HL-60 (cell line): ENCODE measurements around the gene CHCHD3.

ENCODE experiments used
- CTCF ChIP-seq: IDR thresholded peaks from one replicate; pipeline ENCODE4 v1.5.1; 2011; ENCODE audit warnings: low read length, control low read depth, inconsistent platforms; ENCODE audit not compliant: insufficient read depth
- GABPA ChIP-seq: IDR thresholded peaks from 2 replicates; pipeline ENCODE4 v1.6.1; 2012; ENCODE audit warnings: low read depth
- POLR2AphosphoS5 ChIP-seq: IDR thresholded peaks from 2 replicates; pipeline ENCODE4 v1.6.1; 2012; ENCODE audit warnings: low read depth
- REST ChIP-seq: IDR thresholded peaks from 2 replicates; pipeline ENCODE4 v1.6.1; 2012; ENCODE audit warnings: low read depth; ENCODE audit not compliant: insufficient replicate concordance

GRCh38 chr7:132779164-132779563 is 302.7 kb downstream of the CHCHD3 start:
- TF ChIP-seq CTCF (no peak), REST (no peak), POLR2AphosphoS5 (no peak), GABPA (no peak)
